Activated B cell treated with CpG ODN at 0.5 μM for 24 hours (primary cell): ENCODE results near the gene ARHGAP21. TPM values are rescaled to one million over a fixed set of nuclear protein-coding genes. Genes with fewer than 3 reads are reported as not detected.

Experiments used
- ATAC-seq: fragments of 200-7000 bp; cut with Tn5 transposase; one replicate; pipeline ENCODE4 v1.10.0; 2021; ENCODE audit warnings: low read depth, mild to moderate bottlenecking, moderate library complexity
- CTCF ChIA-PET: fragments of 350-600 bp; sonication (Branson Sonifier 250); formaldehyde crosslinking; loops from one replicate; lab custom pipeline; 2021; ENCODE audit warnings: antibody characterized with exemption; lab: Charles Lee
- POLR2A ChIA-PET: fragments of 350-600 bp; sonication (Branson Sonifier 250); formaldehyde crosslinking; loops from one replicate; lab custom pipeline; 2021; ENCODE audit warnings: antibody characterized with exemption; lab: Charles Lee
- DNase-seq: peaks from one replicate; pipeline ENCODE4 v3.0.0; 2022
- H3K27ac Mint-ChIP-seq: one replicate; pipeline ENCODE4 v1.8.0; 2020; ENCODE audit warnings: mixed read lengths
- H3K27me3 Mint-ChIP-seq: one replicate; pipeline ENCODE4 v1.8.0; 2021; ENCODE audit warnings: mixed read lengths
- H3K36me3 Mint-ChIP-seq: one replicate; pipeline ENCODE4 v1.8.0; 2021; ENCODE audit warnings: low read depth, mixed read lengths
- H3K4me1 Mint-ChIP-seq: one replicate; pipeline ENCODE4 v1.8.0; 2021; ENCODE audit warnings: mixed read lengths
- H3K4me3 Mint-ChIP-seq: one replicate; pipeline ENCODE4 v1.8.0; 2020; ENCODE audit warnings: mild to moderate bottlenecking, mixed read lengths
- H3K9me3 Mint-ChIP-seq: one replicate; pipeline ENCODE4 v1.8.0; 2020; ENCODE audit warnings: mixed read lengths
- CTCF ChIP-seq: fragments of 200-600 bp; IDR thresholded peaks from one replicate; pipeline ENCODE4 v1.8.0; 2022; ENCODE audit warnings: antibody characterized with exemption, mild to moderate bottlenecking
- intact Hi-C: fragments of 100-400 bp; cut with micrococcal nuclease; formaldehyde crosslinking; loops from one replicate; pipeline ENCODE4 v1.15.1; 2024
- total RNA-seq: library from RNA; stranded (reverse); gene quantifications from 2 replicates; pipeline ENCODE4 v1.2.3, GENCODE V29; 2022

ARHGAP21 gene
- total RNA-seq, 1 donor from 2014 or later, result 20.8 TPM

- Mint-ChIP-seq H3K4me1 (no peaks in the 10 kb centered on the region), H3K27ac (no peak overlapping the region), H3K9me3 (no peaks in the 10 kb centered on the region), H3K27me3 (peaks cover 10% of the 10 kb centered on the region), H3K36me3 (no peaks in the 10 kb centered on the region), H3K4me3 (no peak overlapping the region)
- TF ChIP-seq CTCF, result no peak
- POLR2A ChIA-PET, result no interaction called here
- CTCF ChIA-PET, result interaction anchor here (0.6 kb wide), 1 partner anchor 47 kb away, joined by 3 read pairs; no protein-coding TSS in a partner anchor
- DNase-seq, result no peak
- no peak for ATAC-seq
- intact Hi-C loops, result no loop called here
These were observed 153.6 kb downstream of the ARHGAP21 start for GRCh38 chr10:24569828-24570657.

- ATAC-seq, result no peak
- POLR2A ChIA-PET, result no interaction called here
- no peak for DNase-seq
- H3K4me1 Mint-ChIP-seq, result no peaks in the 10 kb centered on the region
- intact Hi-C loops, result no loop called here
- no peaks in the 10 kb centered on the region for H3K9me3 Mint-ChIP-seq
- H3K4me3 Mint-ChIP-seq, result no peak overlapping the region
- no peak for TF ChIP-seq CTCF
- H3K27ac Mint-ChIP-seq, result no peak overlapping the region
- CTCF ChIA-PET, result no interaction called here
- peaks cover 10% of the 10 kb centered on the region for H3K27me3 Mint-ChIP-seq
- no peaks in the 10 kb centered on the region for H3K36me3 Mint-ChIP-seq
These were observed 154.3 kb downstream of the ARHGAP21 start for GRCh38 chr10:24569330-24569796.

- TF ChIP-seq CTCF, result no peak
- Mint-ChIP-seq H3K27ac (no peak overlapping the region), H3K9me3 (no peaks in the 10 kb centered on the region), H3K27me3 (peaks cover 10% of the 10 kb centered on the region), H3K36me3 (no peaks in the 10 kb centered on the region), H3K4me3 (no peak overlapping the region), H3K4me1 (no peaks in the 10 kb centered on the region)
- DNase-seq (no peak), ATAC-seq (no peak)
- intact Hi-C loops, result no loop called here
- POLR2A ChIA-PET, result no interaction called here
- CTCF ChIA-PET, result interaction anchor here (0.7 kb wide), 1 partner anchor 11 kb away, joined by 3 read pairs; no protein-coding TSS in a partner anchor
These were observed 155.6 kb downstream of the ARHGAP21 start for GRCh38 chr10:24568042-24568441.

GRCh38 chr10:24561453-24561852 is 162.2 kb downstream of the ARHGAP21 start:
- CTCF ChIA-PET, result no interaction called here
- no peaks in the 10 kb centered on the region for H3K36me3 Mint-ChIP-seq
- peaks cover 5% of the 10 kb centered on the region for H3K27me3 Mint-ChIP-seq
- intact Hi-C loops, result no loop called here
- H3K27ac Mint-ChIP-seq, result no peak overlapping the region
- POLR2A ChIA-PET, result no interaction called here
- no peak for TF ChIP-seq CTCF
- DNase-seq, result no peak
- ATAC-seq, result no peak
- H3K4me1 Mint-ChIP-seq, result no peaks in the 10 kb centered on the region
- H3K4me3 Mint-ChIP-seq, result no peak overlapping the region
- no peaks in the 10 kb centered on the region for H3K9me3 Mint-ChIP-seq
